Right lung (tissue), 5 donors: ENCODE measurements around the gene ZNF143. TPM values are rescaled to one million over a fixed set of nuclear protein-coding genes. Genes with fewer than 3 reads are reported as not detected.
"Not testable (repeated sequence)": the region's sequence is repeated elsewhere in the genome, so short reads cannot be mapped to it uniquely, and the experiment has no call there.

Experiments
- DNase-seq, 2 donors: peaks; one replicate each; pipeline ENCODE4 v3.0.0-alpha.2; 2013
- polyA plus RNA-seq, 5 donors: library from polyadenylated mRNA; unstranded; fragments of 120-200 nt; gene quantifications; one replicate each; pipeline versions ENCODE4 v1.2.1 to v1.2.3, GENCODE V29; 2013; ENCODE audit warnings: inconsistent platforms in 1 of 5, low replicate concordance in 1 of 5; ENCODE audit not compliant: insufficient read length in 5 of 5, insufficient read depth in 1 of 5

Gene ZNF143
- polyA plus RNA-seq, 5 donors = 22.9 to 30.1 (median 24.3) TPM

- no peak for DNase-seq
These were observed 35.1 kb downstream of the ZNF143 start for GRCh38 chr11:9495803-9496514.

- no peak for DNase-seq
These were observed 37.8 kb downstream of the ZNF143 start for GRCh38 chr11:9498457-9499078.

GRCh38 chr11:9506489-9507276 is 45.9 kb downstream of the ZNF143 start:
- DNase-seq = peak; percentile 54 to 74

- DNase-seq = no peak
These were observed 46.4 kb downstream of the ZNF143 start for GRCh38 chr11:9507277-9507580.

- DNase-seq = no peak
These were observed 48.2 kb downstream of the ZNF143 start for GRCh38 chr11:9509041-9509440.

- DNase-seq = no peak
These were observed 51.7 kb downstream of the ZNF143 start for GRCh38 chr11:9512370-9513019.

- not testable (repeated sequence) for DNase-seq
These were observed 53.8 kb downstream of the ZNF143 start for GRCh38 chr11:9514576-9514975.

GRCh38 chr11:9516113-9516512 is 55.3 kb downstream of the ZNF143 start:
- DNase-seq = no peak

GRCh38 chr11:9518835-9519410 is 58.1 kb downstream of the ZNF143 start:
- DNase-seq = no peak

- DNase-seq = no peak
These were observed 63.2 kb downstream of the ZNF143 start for GRCh38 chr11:9524001-9524400.

GRCh38 chr11:9525116-9525515 is 64.3 kb downstream of the ZNF143 start:
- no peak for DNase-seq

- peak; percentile 64 to 67 for DNase-seq
These were observed 66.8 kb downstream of the ZNF143 start for GRCh38 chr11:9527481-9528135.

GRCh38 chr11:9528136-9528501 is 67.3 kb downstream of the ZNF143 start:
- no peak for DNase-seq

GRCh38 chr11:9528573-9529333 is 67.9 kb downstream of the ZNF143 start:
- no peak for DNase-seq

GRCh38 chr11:9529334-9529650 is 68.5 kb downstream of the ZNF143 start:
- no peak for DNase-seq

GRCh38 chr11:9530020-9530621 is 69.3 kb downstream of the ZNF143 start:
- DNase-seq = no peak

- DNase-seq = no peak
These were observed 70.3 kb downstream of the ZNF143 start for GRCh38 chr11:9530901-9531625.

- DNase-seq = no peak
These were observed 72.2 kb downstream of the ZNF143 start for GRCh38 chr11:9533058-9533457.

- DNase-seq = no peak
These were observed 73.1 kb downstream of the ZNF143 start for GRCh38 chr11:9533736-9534473.
